Memory B cell (primary cell): ENCODE data around the gene NBPF3.
"Not testable (repeated sequence)": the region's sequence is repeated elsewhere in the genome, so short reads cannot be mapped to it uniquely, and the experiment has no call there.

Experiments used
- ATAC-seq: fragments of 150-1000 bp; cut with Tn5 transposase; 2 replicates; pipeline ENCODE4 v1.10.0; 2021; ENCODE audit warnings: low read depth, mild to moderate bottlenecking, moderate library complexity
- DNase-seq, 2 donors: peaks; one replicate each; pipeline ENCODE4 v3.0.0; 2022; ENCODE audit warnings: low spot score in 2 of 2
- H3K27ac Mint-ChIP-seq: one replicate; pipeline ENCODE4 v1.8.0; 2022; ENCODE audit warnings: mild to moderate bottlenecking, moderate library complexity, mixed read lengths
- H3K27me3 Mint-ChIP-seq: one replicate; pipeline ENCODE4 v1.8.0; 2022; ENCODE audit warnings: mixed read lengths
- H3K36me3 Mint-ChIP-seq: one replicate; pipeline ENCODE4 v1.8.0; 2022; ENCODE audit warnings: mild to moderate bottlenecking, mixed read lengths
- H3K4me1 Mint-ChIP-seq: one replicate; pipeline ENCODE4 v1.8.0; 2022; ENCODE audit warnings: mixed read lengths
- H3K4me3 Mint-ChIP-seq: one replicate; pipeline ENCODE4 v1.8.0; 2022; ENCODE audit warnings: mild to moderate bottlenecking, moderate library complexity, mixed read lengths
- H3K9me3 Mint-ChIP-seq: one replicate; pipeline ENCODE4 v1.8.0; 2022; ENCODE audit warnings: mixed read lengths

Gene NBPF3

GRCh38 chr1:21439721-21440629 lies at the start of gene NBPF3:
Gene NBPF3 (plus strand): TSS chr1:21440137. CDS start chr1:21445087, 4,950 bp downstream.
- peak; percentile 94 for ATAC-seq
- Mint-ChIP-seq H3K36me3 (no peaks in the 10 kb centered on the region), H3K27me3 (peaks cover 6% of the 10 kb centered on the region), H3K27ac (peak within 1 kb of the TSS; percentile 90), H3K4me3 (peak within 1 kb of the TSS; percentile 90), H3K4me1 (peaks cover 13% of the 10 kb centered on the region), H3K9me3 (no peaks in the 10 kb centered on the region)
- peak; percentile 76 to 84 for DNase-seq

- H3K36me3 Mint-ChIP-seq: no peaks in the 10 kb centered on the region
- H3K4me3 Mint-ChIP-seq: no peak overlapping the region
- DNase-seq (no peak), ATAC-seq (no peak)
- H3K27me3 Mint-ChIP-seq: peaks cover 5% of the 10 kb centered on the region
- H3K9me3 Mint-ChIP-seq: no peaks in the 10 kb centered on the region
- H3K4me1 Mint-ChIP-seq: no peaks in the 10 kb centered on the region
- H3K27ac Mint-ChIP-seq: no peak overlapping the region
These were observed 48.4 kb upstream of the NBPF3 start for GRCh38 chr1:21391497-21391896.

DNA sequence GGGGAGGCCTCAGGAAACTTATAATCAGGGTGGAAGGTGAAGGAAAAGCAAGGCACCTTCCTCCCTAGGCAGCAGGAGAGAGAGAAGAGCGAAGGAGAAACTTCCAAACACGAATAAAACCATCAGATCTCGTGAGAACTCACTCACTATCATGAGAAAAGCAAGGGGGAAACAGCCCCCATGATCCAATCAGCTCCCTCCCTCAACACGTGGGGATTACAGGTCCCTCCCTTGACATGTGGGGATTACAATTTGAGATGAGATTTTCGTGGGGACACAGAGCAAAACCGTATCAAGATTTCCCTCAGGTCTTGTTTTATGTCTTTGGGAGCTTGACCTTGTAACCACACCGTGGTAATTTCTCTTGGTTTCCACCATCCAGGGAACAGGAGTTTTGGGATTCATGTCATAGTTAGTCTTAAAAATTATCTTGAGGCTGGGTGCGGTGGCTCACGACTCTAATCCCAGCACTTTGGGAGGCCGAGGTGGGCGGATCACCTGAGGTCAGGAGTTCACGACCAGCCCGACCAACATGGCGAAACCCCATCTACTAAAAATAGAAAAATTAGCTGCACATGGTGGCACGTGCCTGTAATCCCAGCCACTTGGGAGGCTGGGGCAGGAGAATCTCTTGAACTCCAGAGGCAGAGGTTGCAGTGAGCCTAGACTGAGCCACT lies 47.2 kb upstream of the NBPF3 start:
- no peak overlapping the region for H3K27ac Mint-ChIP-seq
- peaks cover 5% of the 10 kb centered on the region for H3K27me3 Mint-ChIP-seq
- H3K9me3 Mint-ChIP-seq: no peaks in the 10 kb centered on the region
- no peak for DNase-seq
- no peak for ATAC-seq
- no peaks in the 10 kb centered on the region for H3K36me3 Mint-ChIP-seq
- no peaks in the 10 kb centered on the region for H3K4me1 Mint-ChIP-seq
- no peak overlapping the region for H3K4me3 Mint-ChIP-seq

DNA sequence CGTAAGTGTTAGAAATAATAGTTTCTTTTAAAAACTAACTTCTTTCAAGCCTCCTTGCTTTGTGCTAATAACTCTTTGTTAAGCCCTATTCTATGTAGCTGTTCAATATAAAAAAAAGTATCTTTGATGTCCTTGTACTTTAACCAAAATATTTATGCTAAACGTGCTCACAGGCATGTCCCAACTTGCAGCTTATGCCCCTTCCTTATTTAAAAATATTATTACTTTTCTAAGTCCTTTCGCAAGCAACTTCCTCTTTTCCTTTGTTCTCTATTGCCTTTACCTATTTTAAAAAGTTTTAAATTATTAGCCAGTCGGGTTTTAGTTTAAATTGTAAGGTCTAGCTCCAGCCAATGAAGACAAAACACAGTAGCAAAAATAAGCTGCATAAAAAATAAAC lies 43.4 kb upstream of the NBPF3 start:
- no peak for ATAC-seq
- no peak for DNase-seq
- no peaks in the 10 kb centered on the region for H3K9me3 Mint-ChIP-seq
- H3K27me3 Mint-ChIP-seq: peaks cover 2% of the 10 kb centered on the region
- H3K4me1 Mint-ChIP-seq: peaks cover 3% of the 10 kb centered on the region
- no peak overlapping the region for H3K27ac Mint-ChIP-seq
- no peak overlapping the region for H3K4me3 Mint-ChIP-seq
- no peaks in the 10 kb centered on the region for H3K36me3 Mint-ChIP-seq

DNA sequence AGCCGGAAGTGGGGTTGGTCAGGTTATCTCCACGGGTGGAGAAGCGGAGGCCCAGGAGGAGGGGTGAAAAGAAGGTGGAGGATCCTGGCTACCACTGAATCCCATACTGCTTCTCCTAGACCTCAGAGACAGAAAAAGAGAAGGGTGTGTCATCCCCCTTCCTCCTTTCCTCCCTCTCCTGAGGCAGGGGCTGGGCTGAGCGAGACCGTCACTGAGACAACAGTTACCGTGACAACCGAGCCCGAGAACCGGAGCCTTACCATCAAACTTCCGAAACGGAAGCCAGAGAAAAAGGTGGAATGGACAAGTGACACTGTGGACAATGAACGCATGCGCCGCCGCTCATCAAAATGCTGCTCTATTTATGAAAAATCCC lies 42.1 kb upstream of the NBPF3 start:
- Mint-ChIP-seq H3K4me3 (peak overlapping the region; percentile 80), H3K4me1 (peaks cover 3% of the 10 kb centered on the region), H3K36me3 (no peaks in the 10 kb centered on the region), H3K27me3 (no peaks in the 10 kb centered on the region), H3K27ac (peak overlapping the region; percentile 54), H3K9me3 (no peaks in the 10 kb centered on the region)
- ATAC-seq (peak; percentile 64), DNase-seq (no peak)

DNA sequence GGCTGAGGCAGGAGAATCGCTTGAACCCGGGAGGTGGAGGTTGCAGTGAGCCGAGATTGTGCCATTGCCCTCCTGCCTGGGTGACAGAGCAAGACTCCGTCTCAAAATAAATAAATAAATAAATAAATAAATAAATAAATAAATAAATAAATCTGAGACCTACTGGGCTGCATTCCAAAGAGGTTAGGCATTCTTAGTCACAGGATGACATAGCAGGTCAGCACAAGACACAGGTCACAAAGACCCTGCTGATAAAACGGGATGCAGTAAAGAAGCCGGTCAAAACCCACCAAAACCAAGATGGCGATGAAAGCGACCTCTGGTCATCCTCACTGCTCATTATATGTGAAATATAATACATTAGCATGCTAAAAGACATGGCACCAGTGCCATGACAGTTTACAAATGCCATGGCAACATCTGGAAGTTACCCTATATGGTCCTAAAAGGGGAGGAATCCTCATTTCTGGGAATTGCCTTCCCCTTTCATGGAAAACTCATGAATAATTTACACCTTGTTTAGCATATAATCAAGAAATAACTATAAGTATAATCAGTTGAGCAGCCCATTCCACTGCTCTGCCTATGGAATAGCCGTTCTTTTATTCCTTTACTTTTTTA lies 38.1 kb upstream of the NBPF3 start:
- not testable (repeated sequence) for H3K27me3 Mint-ChIP-seq, H3K27ac Mint-ChIP-seq, ATAC-seq, H3K9me3 Mint-ChIP-seq, H3K4me1 Mint-ChIP-seq, DNase-seq, H3K4me3 Mint-ChIP-seq, H3K36me3 Mint-ChIP-seq

DNA sequence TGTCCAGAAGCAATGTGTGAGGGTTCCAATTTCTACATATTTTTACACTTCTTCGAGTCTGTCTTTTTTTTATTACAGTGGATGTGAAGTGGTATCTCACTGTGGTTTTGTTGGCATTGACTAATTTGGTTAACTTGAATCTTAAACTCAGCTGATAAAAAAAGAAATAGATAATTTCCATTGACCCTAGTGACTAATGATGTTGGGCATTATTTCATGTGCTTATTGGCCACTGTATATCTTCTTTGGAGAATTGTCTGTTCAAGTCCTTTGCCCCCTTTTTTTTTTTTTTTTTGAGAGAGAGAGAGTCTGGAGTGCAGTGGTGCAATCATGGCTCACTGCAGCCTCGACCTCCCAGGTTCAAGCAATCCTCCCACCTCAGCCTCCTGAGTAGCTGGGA lies 33.3 kb upstream of the NBPF3 start:
- ATAC-seq (no peak), DNase-seq (no peak)
- no peaks in the 10 kb centered on the region for H3K9me3 Mint-ChIP-seq
- peaks cover 4% of the 10 kb centered on the region for H3K27me3 Mint-ChIP-seq
- no peaks in the 10 kb centered on the region for H3K4me1 Mint-ChIP-seq
- no peaks in the 10 kb centered on the region for H3K36me3 Mint-ChIP-seq
- H3K27ac Mint-ChIP-seq: no peak overlapping the region
- H3K4me3 Mint-ChIP-seq: no peak overlapping the region

- not testable (repeated sequence) for ATAC-seq, DNase-seq, H3K9me3 Mint-ChIP-seq, H3K4me1 Mint-ChIP-seq, H3K27me3 Mint-ChIP-seq, H3K36me3 Mint-ChIP-seq, H3K27ac Mint-ChIP-seq, H3K4me3 Mint-ChIP-seq
These were observed 30.0 kb upstream of the NBPF3 start for GRCh38 chr1:21409897-21410296.

GRCh38 chr1:21414015-21414414 lies 25.9 kb upstream of the NBPF3 start:
- Mint-ChIP-seq H3K27me3 (peaks cover 9% of the 10 kb centered on the region), H3K36me3 (no peaks in the 10 kb centered on the region), H3K9me3 (no peaks in the 10 kb centered on the region), H3K4me3 (no peak overlapping the region), H3K4me1 (peaks cover 4% of the 10 kb centered on the region), H3K27ac (no peak overlapping the region)
- DNase-seq (no peak), ATAC-seq (no peak)

- H3K9me3 Mint-ChIP-seq, H3K27ac Mint-ChIP-seq, ATAC-seq, H3K4me3 Mint-ChIP-seq, H3K4me1 Mint-ChIP-seq, DNase-seq, H3K36me3 Mint-ChIP-seq: not testable (repeated sequence)
- peaks cover 14% of the 10 kb centered on the region for H3K27me3 Mint-ChIP-seq
These were observed 19.6 kb upstream of the NBPF3 start for GRCh38 chr1:21420378-21420777.

DNA sequence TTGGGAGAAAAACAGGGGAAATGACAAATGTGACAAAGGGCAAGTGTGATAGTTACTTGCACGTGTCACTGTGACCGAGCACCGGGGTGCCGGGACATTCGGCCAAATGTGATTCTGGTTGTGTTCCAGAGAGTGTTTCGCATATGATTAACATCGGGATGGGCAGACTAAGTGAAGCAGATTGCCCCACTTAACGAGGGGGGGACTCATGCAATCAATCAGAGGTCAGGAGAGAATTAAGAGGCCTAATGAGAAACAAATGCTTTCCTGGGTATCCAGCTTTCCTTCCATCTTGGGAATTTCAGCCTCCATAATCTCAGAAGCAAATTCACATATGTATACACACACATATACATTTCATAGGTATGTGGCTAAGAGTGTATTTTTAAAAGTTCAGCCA lies 18.6 kb upstream of the NBPF3 start:
- not testable (repeated sequence) for H3K4me3 Mint-ChIP-seq, ATAC-seq, H3K36me3 Mint-ChIP-seq, DNase-seq, H3K9me3 Mint-ChIP-seq, H3K4me1 Mint-ChIP-seq, H3K27ac Mint-ChIP-seq
- H3K27me3 Mint-ChIP-seq: peaks cover 11% of the 10 kb centered on the region

- H3K4me1 Mint-ChIP-seq, H3K36me3 Mint-ChIP-seq, H3K27me3 Mint-ChIP-seq, H3K9me3 Mint-ChIP-seq, DNase-seq, H3K27ac Mint-ChIP-seq: not testable (repeated sequence)
- H3K4me3 Mint-ChIP-seq: peak overlapping the region; percentile 74
- ATAC-seq: peak; percentile 62
These were observed 12.0 kb upstream of the NBPF3 start for GRCh38 chr1:21427798-21428480.

DNA sequence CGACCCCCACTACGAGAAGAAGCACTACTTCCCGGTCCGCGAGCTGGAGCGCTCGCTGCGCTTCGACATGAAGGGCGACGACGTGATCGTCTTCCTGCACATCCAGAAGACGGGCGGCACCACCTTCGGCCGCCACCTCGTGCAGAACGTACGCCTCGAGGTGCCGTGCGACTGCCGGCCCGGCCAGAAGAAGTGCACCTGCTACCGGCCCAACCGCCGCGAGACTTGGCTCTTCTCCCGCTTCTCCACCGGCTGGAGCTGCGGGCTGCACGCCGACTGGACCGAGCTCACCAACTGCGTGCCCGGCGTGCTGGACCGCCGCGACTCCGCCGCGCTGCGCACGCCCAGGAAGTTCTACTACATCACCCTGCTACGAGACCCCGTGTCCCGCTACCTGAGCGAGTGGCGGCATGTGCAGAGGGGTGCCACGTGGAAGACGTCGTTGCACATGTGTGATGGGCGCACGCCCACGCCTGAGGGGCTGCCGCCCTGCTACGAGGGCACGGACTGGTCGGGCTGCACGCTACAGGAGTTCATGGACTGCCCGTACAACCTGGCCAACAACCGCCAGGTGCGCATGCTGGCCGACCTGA lies 11.4 kb upstream of the NBPF3 start:
- H3K36me3 Mint-ChIP-seq, H3K4me3 Mint-ChIP-seq, H3K27me3 Mint-ChIP-seq, DNase-seq, H3K9me3 Mint-ChIP-seq, H3K4me1 Mint-ChIP-seq, H3K27ac Mint-ChIP-seq: not testable (repeated sequence)
- ATAC-seq: peak; percentile 55
